ENCODE results near the gene SLC16A1. TPM values are rescaled to one million over a fixed set of nuclear protein-coding genes. Genes with fewer than 3 reads are reported as not detected.

SLC16A1 gene
- total RNA-seq, 4 donors from 2014 or later = 10.2 to 53.8 (median 18.4) TPM

DNA sequence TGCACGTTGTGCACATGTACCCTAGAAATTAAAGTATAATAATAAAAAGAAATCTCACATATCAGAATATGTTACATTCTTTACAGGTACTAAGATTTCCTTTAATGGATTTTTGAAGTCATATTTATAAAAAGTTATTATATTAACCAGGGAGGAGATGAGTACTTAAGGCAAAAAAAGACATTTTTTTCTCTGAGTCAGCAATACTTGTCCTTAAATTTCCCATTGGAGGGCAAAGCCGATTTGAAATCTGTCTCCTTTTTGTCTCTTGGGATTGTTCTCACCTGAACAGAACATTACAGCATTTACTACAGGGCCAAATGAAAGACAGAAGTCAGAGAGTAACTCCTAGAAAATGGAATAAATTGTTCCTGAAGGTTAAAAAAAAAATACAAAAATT is 26.3 kb upstream of the SLC16A1 start:
- TF ChIP-seq, protein P1, sequence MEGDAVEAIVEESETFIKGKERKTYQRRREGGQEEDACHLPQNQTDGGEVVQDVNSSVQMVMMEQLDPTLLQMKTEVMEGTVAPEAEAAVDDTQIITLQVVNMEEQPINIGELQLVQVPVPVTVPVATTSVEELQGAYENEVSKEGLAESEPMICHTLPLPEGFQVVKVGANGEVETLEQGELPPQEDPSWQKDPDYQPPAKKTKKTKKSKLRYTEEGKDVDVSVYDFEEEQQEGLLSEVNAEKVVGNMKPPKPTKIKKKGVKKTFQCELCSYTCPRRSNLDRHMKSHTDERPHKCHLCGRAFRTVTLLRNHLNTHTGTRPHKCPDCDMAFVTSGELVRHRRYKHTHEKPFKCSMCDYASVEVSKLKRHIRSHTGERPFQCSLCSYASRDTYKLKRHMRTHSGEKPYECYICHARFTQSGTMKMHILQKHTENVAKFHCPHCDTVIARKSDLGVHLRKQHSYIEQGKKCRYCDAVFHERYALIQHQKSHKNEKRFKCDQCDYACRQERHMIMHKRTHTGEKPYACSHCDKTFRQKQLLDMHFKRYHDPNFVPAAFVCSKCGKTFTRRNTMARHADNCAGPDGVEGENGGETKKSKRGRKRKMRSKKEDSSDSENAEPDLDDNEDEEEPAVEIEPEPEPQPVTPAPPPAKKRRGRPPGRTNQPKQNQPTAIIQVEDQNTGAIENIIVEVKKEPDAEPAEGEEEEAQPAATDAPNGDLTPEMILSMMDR (IDR thresholded peaks at IDR 0.05; ENCODE audit: low read depth) = no peak

DNA sequence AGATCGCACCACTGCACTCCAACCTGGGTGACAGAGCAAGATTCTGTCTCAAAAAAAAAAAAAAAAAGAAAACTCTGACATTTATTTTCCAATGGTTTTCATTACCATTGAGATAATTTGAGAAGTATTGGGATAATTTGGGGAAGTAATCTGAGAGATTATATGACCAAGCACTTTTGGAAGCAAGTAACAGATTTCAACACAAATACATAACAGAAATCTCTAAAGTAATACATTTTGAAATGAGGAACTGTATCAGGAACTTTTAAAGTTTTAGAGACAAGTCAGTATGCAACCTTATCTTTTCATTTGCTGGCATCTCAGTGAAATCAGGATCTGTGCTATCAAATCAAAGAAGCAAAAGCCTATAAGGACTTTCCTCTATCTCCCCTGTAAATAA is 25.4 kb upstream of the SLC16A1 start:
- TF ChIP-seq, protein P1 (IDR thresholded peaks at IDR 0.05; ENCODE audit: low read depth) = no peak

DNA sequence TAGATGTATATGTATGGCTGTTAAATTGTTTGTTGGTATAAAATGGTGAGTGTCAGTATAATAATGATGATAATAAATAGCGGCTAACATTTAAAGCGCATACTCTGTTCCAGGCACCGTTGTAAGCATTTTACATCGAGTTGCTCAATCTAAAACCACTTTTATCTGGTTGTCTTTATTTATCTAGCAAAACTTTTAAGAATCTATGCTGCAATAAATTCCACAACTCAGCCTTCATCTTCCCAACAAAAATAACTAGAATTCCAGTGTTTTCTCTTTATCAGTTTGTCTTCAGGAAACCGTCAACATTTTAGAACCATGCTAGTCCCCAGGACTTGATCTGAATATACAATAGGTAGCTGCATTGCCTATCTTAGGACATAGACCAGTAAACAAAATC is 19.3 kb upstream of the SLC16A1 start:
- TF ChIP-seq, protein P1 (IDR thresholded peaks at IDR 0.05; ENCODE audit: low read depth) = no peak

DNA sequence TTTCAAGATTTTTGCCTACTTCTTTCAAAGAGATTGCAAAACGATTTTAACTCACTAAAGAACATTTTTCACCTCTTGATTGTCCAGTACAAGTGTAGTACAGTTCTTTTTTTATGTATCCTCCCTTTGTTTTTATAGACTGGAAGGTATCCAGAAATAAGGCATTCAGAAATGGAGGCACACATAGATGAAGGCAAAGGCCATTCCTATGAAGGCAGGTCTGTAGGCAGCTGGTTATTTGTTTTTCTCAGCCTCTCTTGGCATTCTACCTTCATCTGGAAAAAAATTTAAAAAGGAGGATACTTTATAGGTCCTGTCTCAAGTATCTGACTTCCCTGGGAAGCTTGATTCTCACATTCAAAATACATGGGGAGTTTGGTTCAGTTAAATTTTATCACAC is 18.6 kb upstream of the SLC16A1 start:
- TF ChIP-seq, protein P1 (IDR thresholded peaks at IDR 0.05; ENCODE audit: low read depth) = no peak

DNA sequence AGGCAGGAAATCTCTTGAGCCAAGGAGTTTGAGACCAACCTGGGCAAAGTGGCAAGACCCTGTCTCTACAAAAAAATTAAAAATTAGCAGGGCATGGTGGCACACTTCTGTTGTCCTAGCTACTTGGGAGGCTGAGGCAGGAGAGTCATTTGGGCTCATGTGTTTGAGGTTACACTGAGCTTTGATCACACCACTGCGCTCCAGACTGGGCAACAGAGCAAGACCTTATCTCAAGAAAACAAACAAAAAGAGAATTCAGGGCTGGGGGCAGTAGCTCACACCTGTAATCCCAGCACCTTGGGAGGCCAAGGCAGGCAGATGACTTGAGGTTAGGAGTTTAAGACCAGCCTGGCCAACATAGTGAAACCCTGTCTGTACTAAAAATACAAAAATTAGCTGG is 17.8 kb upstream of the SLC16A1 start:
- TF ChIP-seq, protein P1 (IDR thresholded peaks at IDR 0.05; ENCODE audit: low read depth) = no peak

DNA sequence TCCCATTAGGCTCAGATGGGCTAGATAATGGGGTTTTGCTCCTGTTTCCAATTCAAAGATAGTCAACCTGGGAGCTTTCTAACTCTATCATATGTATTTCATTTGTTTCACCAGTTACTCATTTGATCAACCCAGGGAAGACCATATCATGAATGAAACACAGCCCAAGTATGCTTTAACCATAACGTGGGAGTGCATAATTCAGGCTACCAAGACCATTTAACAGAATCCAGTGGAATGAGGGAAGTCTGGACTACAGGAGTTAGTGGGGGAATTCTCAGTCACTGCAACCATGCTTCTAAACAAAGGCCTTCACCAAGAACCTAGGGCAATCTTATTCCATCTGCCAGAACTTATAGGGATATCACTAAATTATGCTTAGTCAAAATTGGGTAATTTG is 15.0 kb upstream of the SLC16A1 start:
- TF ChIP-seq, protein P1 (IDR thresholded peaks at IDR 0.05; ENCODE audit: low read depth) = no peak

DNA sequence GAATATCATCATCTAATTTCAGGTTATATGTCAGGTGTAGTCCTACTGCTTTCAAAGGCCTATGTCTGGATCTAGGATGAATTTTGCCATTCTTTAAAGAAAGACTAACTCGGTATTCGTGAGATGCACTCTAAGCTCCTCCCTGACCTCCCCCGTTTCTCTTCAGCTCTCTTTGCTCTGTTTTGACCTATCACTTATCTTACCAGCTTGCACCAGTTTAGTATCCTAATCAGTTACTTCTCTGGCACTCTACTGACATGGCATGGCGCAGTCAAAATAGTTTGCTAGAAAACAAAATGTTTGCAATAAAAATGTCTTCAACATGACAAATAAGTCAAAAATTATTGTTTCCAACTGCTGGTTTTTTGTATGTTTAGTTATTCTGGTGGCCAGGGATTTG is 8.4 kb upstream of the SLC16A1 start:
- TF ChIP-seq, protein P1 (IDR thresholded peaks at IDR 0.05; ENCODE audit: low read depth) = no peak
